CD8-positive, alpha-beta memory T cell (primary cell): ENCODE data around the gene GNPTG. TPM values are rescaled to one million over a fixed set of nuclear protein-coding genes. Genes with fewer than 3 reads are reported as not detected.

Experiments
- CTCF ChIA-PET: fragments of 350-600 bp; sonication (Branson Sonifier 250); formaldehyde crosslinking; loops from one replicate; lab custom pipeline; 2021; ENCODE audit warnings: antibody characterized with exemption; lab: Charles Lee
- POLR2A ChIA-PET: fragments of 350-600 bp; sonication (Branson Sonifier 250); formaldehyde crosslinking; loops from one replicate; lab custom pipeline; 2021; ENCODE audit warnings: antibody characterized with exemption; lab: Charles Lee
- DNase-seq, 5 donors: peaks; one replicate each; pipeline versions ENCODE4 v3.0.0 to v3.0.0-alpha.2; 2020 to 2022; ENCODE audit warnings: mixed read lengths in 1 of 5
- H3K27ac ChIP-seq: one replicate; pipeline ENCODE4 v1.7.0; 2013; ENCODE audit warnings: low read depth, mild to moderate bottlenecking, low read length, moderate library complexity
- H3K27me3 ChIP-seq: 2 replicates; pipeline ENCODE4 v1.7.0; 2013; ENCODE audit warnings: low read length, mild to moderate bottlenecking; ENCODE audit not compliant: insufficient read depth, poor library complexity, severe bottlenecking
- H3K36me3 ChIP-seq: 2 replicates; pipeline ENCODE4 v1.7.0; 2013; ENCODE audit warnings: mild to moderate bottlenecking, low read length, moderate library complexity; ENCODE audit not compliant: insufficient read depth
- H3K4me1 ChIP-seq: 2 replicates; pipeline ENCODE4 v1.7.0; 2013; ENCODE audit warnings: mild to moderate bottlenecking, low read length, moderate library complexity; ENCODE audit not compliant: insufficient read depth
- H3K4me3 ChIP-seq: 2 replicates; pipeline ENCODE4 v1.7.0; 2013; ENCODE audit warnings: mild to moderate bottlenecking, low read length
- H3K9me3 ChIP-seq: 2 replicates; pipeline ENCODE4 v1.7.0; 2013; ENCODE audit warnings: mild to moderate bottlenecking, low read length
- H3K27ac Mint-ChIP-seq, 8 donors: one replicate each; pipeline ENCODE4 v1.8.0; 2020 to 2021; ENCODE audit warnings: mixed read lengths in 8 of 8, mild to moderate bottlenecking in 6 of 8, inconsistent platforms in 3 of 8, moderate library complexity in 3 of 8
- H3K27me3 Mint-ChIP-seq, 2 donors: one replicate each; pipeline ENCODE4 v1.8.0; 2020 to 2021; ENCODE audit warnings: mixed read lengths in 2 of 2, mild to moderate bottlenecking in 1 of 2, moderate library complexity in 1 of 2
- H3K36me3 Mint-ChIP-seq, 3 donors: one replicate each; pipeline ENCODE4 v1.8.0; 2020 to 2021; ENCODE audit warnings: mixed read lengths in 3 of 3, inconsistent platforms in 1 of 3, mild to moderate bottlenecking in 1 of 3
- H3K4me1 Mint-ChIP-seq, 3 donors: one replicate each; pipeline ENCODE4 v1.8.0; 2020 to 2021; ENCODE audit warnings: mixed read lengths in 3 of 3, inconsistent platforms in 1 of 3, mild to moderate bottlenecking in 1 of 3
- H3K4me3 Mint-ChIP-seq, 7 donors: one replicate each; pipeline ENCODE4 v1.8.0; 2020 to 2021; ENCODE audit warnings: mixed read lengths in 7 of 7, mild to moderate bottlenecking in 6 of 7, moderate library complexity in 4 of 7, inconsistent platforms in 2 of 7
- H3K9me3 Mint-ChIP-seq, 5 donors: one replicate each; pipeline ENCODE4 v1.8.0; 2020 to 2022; ENCODE audit warnings: mixed read lengths in 5 of 5, mild to moderate bottlenecking in 3 of 5, moderate library complexity in 2 of 5, inconsistent platforms in 1 of 5
- polyA plus RNA-seq: library from polyadenylated mRNA; unstranded; fragments of 300-500 nt; fragmentation: Illumina TruSeq; gene quantifications from one replicate; pipeline ENCODE4 v1.2.3, GENCODE V29; 2021
- total RNA-seq, 2 experiments: library from RNA; stranded (reverse); gene quantifications; one replicate each; pipeline ENCODE4 v1.2.3, GENCODE V29; 2021

GNPTG gene
- total and polyA plus RNA-seq, 3 experiments from 2014 or later, result 32.3 to 63.3 (median 34.4) TPM

GRCh38 chr16:1338119-1338730 is 13.5 kb upstream of the GNPTG start:
- Mint-ChIP-seq H3K27me3 (peaks cover 3 to 5% of the 10 kb centered on the region in 2 donors), H3K36me3 (no peaks in the 10 kb centered on the region), H3K4me1 (peaks cover 11 to 44% (median 16%) of the 10 kb centered on the region in 3 donors), H3K27ac (no peak overlapping the region), H3K4me3 (no peak overlapping the region), H3K9me3 (no peaks in the 10 kb centered on the region)
- Histone ChIP-seq H3K36me3 (no peaks in the 10 kb centered on the region), H3K27ac (no peak overlapping the region), H3K27me3 (peaks cover 13% of the 10 kb centered on the region), H3K4me1 (peaks cover 22% of the 10 kb centered on the region), H3K4me3 (no peak overlapping the region), H3K9me3 (no peaks in the 10 kb centered on the region)
- ChIA-PET POLR2A (no interaction called here), CTCF (interaction anchor here (1.4 kb wide), 1 partner anchor 25 kb away, joined by 3 read pairs; no protein-coding TSS in a partner anchor)
- peak in 1 of 5 donors; percentile 22 for DNase-seq

GRCh38 chr16:1338855-1339675 is 12.7 kb upstream of the GNPTG start:
- no peaks in the 10 kb centered on the region for H3K9me3 Mint-ChIP-seq
- POLR2A ChIA-PET, result no interaction called here
- H3K4me1 ChIP-seq, result peaks cover 24% of the 10 kb centered on the region

GRCh38 chr16:1340730-1341494 is 10.8 kb upstream of the GNPTG start:
- H3K27ac ChIP-seq, result no peak overlapping the region
- Mint-ChIP-seq H3K36me3 (no peaks in the 10 kb centered on the region), H3K27me3 (no peaks in the 10 kb centered on the region), H3K4me1 (peaks cover 13 to 34% (median 13%) of the 10 kb centered on the region in 3 donors), H3K27ac (no peak overlapping the region), H3K4me3 (no peak overlapping the region), H3K9me3 (no peaks in the 10 kb centered on the region)
- CTCF ChIA-PET, result no interaction called here
- POLR2A ChIA-PET, result interaction anchor here (2.9 kb wide), 1 partner anchor 8 kb away, joined by 13 read pairs; the partner anchor contains the start of gene BAIAP3
- peaks cover 19% of the 10 kb centered on the region for H3K4me1 ChIP-seq
- H3K9me3 ChIP-seq, result no peaks in the 10 kb centered on the region
- H3K4me3 ChIP-seq, result no peak overlapping the region
- H3K36me3 ChIP-seq, result no peaks in the 10 kb centered on the region
- no peaks in the 10 kb centered on the region for H3K27me3 ChIP-seq
- DNase-seq, result no peak

More at GRCh38 chr16:1338855-1339675, 12.7 kb upstream of the GNPTG start:
- no peak for DNase-seq
- Histone ChIP-seq H3K9me3 (no peaks in the 10 kb centered on the region), H3K27me3 (peaks cover 13% of the 10 kb centered on the region), H3K4me3 (no peak overlapping the region), H3K36me3 (no peaks in the 10 kb centered on the region), H3K27ac (no peak overlapping the region)
- no peak overlapping the region for H3K4me3 Mint-ChIP-seq
- H3K27ac Mint-ChIP-seq, result no peak overlapping the region
- H3K36me3 Mint-ChIP-seq, result no peaks in the 10 kb centered on the region
- CTCF ChIA-PET, result interaction anchor here (1.4 kb wide), 1 partner anchor 26 kb away, joined by 3 read pairs; no protein-coding TSS in a partner anchor
- H3K27me3 Mint-ChIP-seq, result peaks cover 3 to 5% of the 10 kb centered on the region in 2 donors
- peaks cover 13 to 48% (median 18%) of the 10 kb centered on the region in 3 donors for H3K4me1 Mint-ChIP-seq

- POLR2A ChIA-PET, result interaction anchor here (1.2 to 2.9 kb wide), 4 partner anchors 9 to 33 kb away, joined by 5 to 14 read pairs (median 9); partner anchors contain the start of genes BAIAP3 and UBE2I
- Mint-ChIP-seq H3K27ac (peak overlapping the region in 2 of 8 donors; percentile 76 to 82), H3K4me3 (peak overlapping the region in 5 of 7 donors; percentile 66 to 89 (median 79)), H3K9me3 (no peaks in the 10 kb centered on the region), H3K4me1 (peaks cover 13 to 28% (median 13%) of the 10 kb centered on the region in 3 donors), H3K27me3 (no peaks in the 10 kb centered on the region), H3K36me3 (no peaks in the 10 kb centered on the region)
- Histone ChIP-seq H3K27ac (no peak overlapping the region), H3K4me3 (peak overlapping the region; percentile 62), H3K4me1 (peaks cover 19% of the 10 kb centered on the region), H3K36me3 (no peaks in the 10 kb centered on the region), H3K27me3 (no peaks in the 10 kb centered on the region), H3K9me3 (no peaks in the 10 kb centered on the region)
- DNase-seq, result no peak
- CTCF ChIA-PET, result interaction anchor here (1.1 to 1.8 kb wide), 5 partner anchors 23 to 277 kb away, joined by 3 to 8 read pairs (median 3); partner anchors contain the start of gene UBE2I
Observed at GRCh38 chr16:1341495-1342420, 10.0 kb upstream of the GNPTG start.

- H3K9me3 ChIP-seq, result no peaks in the 10 kb centered on the region
- POLR2A ChIA-PET, result interaction anchor here (0.5 to 2.9 kb wide), 6 partner anchors 8 to 190 kb away, joined by 3 to 14 read pairs (median 5); partner anchors contain the start of genes BAIAP3, TMEM204 and UBE2I
- peak overlapping the region; percentile 4 to 83 (median 72) for H3K27ac Mint-ChIP-seq
- peaks cover 13 to 28% (median 13%) of the 10 kb centered on the region in 3 donors for H3K4me1 Mint-ChIP-seq
- H3K36me3 Mint-ChIP-seq, result peaks cover 0 to 6% (median 0%) of the 10 kb centered on the region in 3 donors
- H3K4me3 ChIP-seq, result peak overlapping the region; percentile 62
- no peaks in the 10 kb centered on the region for H3K36me3 ChIP-seq
- H3K9me3 Mint-ChIP-seq, result no peaks in the 10 kb centered on the region
- no peak overlapping the region for H3K27ac ChIP-seq
- CTCF ChIA-PET, result interaction anchor here (0.9 to 1.8 kb wide), 6 partner anchors 22 to 276 kb away, joined by 3 to 8 read pairs (median 3); partner anchors contain the start of gene UBE2I
- peak; percentile 93 to 97 (median 95) for DNase-seq
- H3K4me3 Mint-ChIP-seq, result peak overlapping the region; percentile 21 to 89 (median 79)
- no peaks in the 10 kb centered on the region for H3K27me3 Mint-ChIP-seq
- no peaks in the 10 kb centered on the region for H3K27me3 ChIP-seq
- H3K4me1 ChIP-seq, result peaks cover 19% of the 10 kb centered on the region
Observed at GRCh38 chr16:1342526-1343427, 9.0 kb upstream of the GNPTG start.

- no peak for DNase-seq
- ChIA-PET POLR2A (interaction anchor here (1.0 to 2.9 kb wide), 5 partner anchors 7 to 190 kb away, joined by 3 to 14 read pairs (median 5); partner anchors contain the start of genes BAIAP3, TMEM204 and UBE2I), CTCF (interaction anchor here (1.1 to 1.8 kb wide), 3 partner anchors 29 to 42 kb away, joined by 3 to 8 read pairs (median 6); partner anchors contain the start of gene UBE2I)
- Histone ChIP-seq H3K27me3 (no peaks in the 10 kb centered on the region), H3K9me3 (no peaks in the 10 kb centered on the region), H3K4me3 (peak overlapping the region; percentile 37), H3K27ac (no peak overlapping the region), H3K36me3 (no peaks in the 10 kb centered on the region), H3K4me1 (peaks cover 19% of the 10 kb centered on the region)
- H3K4me1 Mint-ChIP-seq, result peaks cover 13 to 28% (median 13%) of the 10 kb centered on the region in 3 donors
- peak overlapping the region; percentile 21 to 89 (median 79) for H3K4me3 Mint-ChIP-seq
- H3K36me3 Mint-ChIP-seq, result peaks cover 0 to 8% (median 0%) of the 10 kb centered on the region in 3 donors
- no peaks in the 10 kb centered on the region for H3K9me3 Mint-ChIP-seq
- no peaks in the 10 kb centered on the region for H3K27me3 Mint-ChIP-seq
- H3K27ac Mint-ChIP-seq, result peak overlapping the region in 7 of 8 donors; percentile 4 to 83 (median 72)
Observed at GRCh38 chr16:1343428-1344242, 8.1 kb upstream of the GNPTG start.
